ENCODE results near the gene TMA7.
A peak's percentile ranks its signal among the peaks of the same experiment; 100 is the strongest.

- 0 out of 2 replicates have a peak, but pooled peaks have one; percentile 6 for TF ChIP-seq ZNF431 (CRISPR knock-in tag; IDR thresholded peaks at IDR 0.05; ENCODE audit: borderline replicate concordance, low read depth)
- TF ChIP-seq ZNF781 (CRISPR knock-in tag; IDR thresholded peaks at IDR 0.05; ENCODE audit: borderline replicate concordance, not compliant biosample characterization): no peak
- no peak for TF ChIP-seq USF2 (IDR thresholded peaks at IDR 0.05; ENCODE audit: low read depth, low read length)
- no peak for TF ChIP-seq USF2 (CRISPR knock-in tag; IDR thresholded peaks at IDR 0.05; ENCODE audit: borderline replicate concordance)
- no peak for TF ChIP-seq MED13 (CRISPR knock-in tag; IDR thresholded peaks at IDR 0.05)
- TF ChIP-seq ASH2L (IDR thresholded peaks at IDR 0.05; ENCODE audit: insufficient read length, low read depth, low read length): no peak
- TF ChIP-seq EZH2 (conservative IDR thresholded peaks at IDR 0.05; ENCODE audit: low read depth, low read length): no peak
- no peak for TF ChIP-seq GRHL1 (CRISPR knock-in tag; conservative IDR thresholded peaks at IDR 0.05)
- TF ChIP-seq MXI1 (IDR thresholded peaks at IDR 0.05; ENCODE audit: borderline replicate concordance, low read depth, low read length): 0 out of 3 replicates have a peak, but pooled peaks have one; percentile 34
- peak; percentile 94 for TF ChIP-seq RBFOX2 (IDR thresholded peaks at IDR 0.05; ENCODE audit: low read depth, low read length)
- TF ChIP-seq CTCF (CRISPR knock-in tag; IDR thresholded peaks at IDR 0.05): no peak
- TF ChIP-seq PBX3 (CRISPR knock-in tag; IDR thresholded peaks at IDR 0.05; ENCODE audit: borderline replicate concordance): no peak
Measured at GRCh38 chr3:48429317-48429959, 10.6 kb upstream of the TMA7 start.
